ENCODE results near the gene POU3F1.

POU3F1 gene

GRCh38 chr1:38046333-38046883 is at the start of gene POU3F1:
POU3F1 (minus strand) TSS chr1:38046793; CDS start chr1:38046743, 50 bp downstream.
- Histone ChIP-seq H3K27me3 (ENCODE audit: control insufficient read depth, insufficient read depth, low read length) (peaks cover 73% of the 10 kb centered on the region), H3K36me3 (ENCODE audit: control insufficient read depth, insufficient read depth, low read length) (0 out of 2 replicates have a peak, but pooled peaks cover 8% of the 10 kb centered on the region), H3K9me3 (ENCODE audit: control insufficient read depth, insufficient read depth, low read length) (no peaks in the 10 kb centered on the region), H3K4me1 (ENCODE audit: control insufficient read depth, insufficient read depth, low read length) (peaks cover 6% of the 10 kb centered on the region; the same call in 1 of the 2 replicates), H3K27ac (ENCODE audit: low read depth, low read length) (no peak within 1 kb of the TSS), H3K9ac (ENCODE audit: low read depth, low read length) (no peak within 1 kb of the TSS), H3K4me3 (ENCODE audit: low read depth, low read length) (peak within 1 kb of the TSS; percentile 72)

- no peaks in the 10 kb centered on the region for H3K27me3 ChIP-seq (ENCODE audit: control insufficient read depth, insufficient read depth, low read length)
- no peaks in the 10 kb centered on the region for H3K9me3 ChIP-seq (ENCODE audit: control insufficient read depth, insufficient read depth, low read length)
- no peak overlapping the region for H3K27ac ChIP-seq (ENCODE audit: low read depth, low read length)
- H3K4me1 ChIP-seq (ENCODE audit: control insufficient read depth, insufficient read depth, low read length): peaks cover 19% of the 10 kb centered on the region
- H3K9ac ChIP-seq (ENCODE audit: low read depth, low read length): no peak overlapping the region
- H3K36me3 ChIP-seq (ENCODE audit: control insufficient read depth, insufficient read depth, low read length): no peaks in the 10 kb centered on the region
- no peak overlapping the region for H3K4me3 ChIP-seq (ENCODE audit: low read depth, low read length)
Observed at GRCh38 chr1:38095454-38095931, 48.9 kb upstream of the POU3F1 start.

GRCh38 chr1:38094711-38095290 is 48.2 kb upstream of the POU3F1 start:
- Histone ChIP-seq H3K9me3 (ENCODE audit: control insufficient read depth, insufficient read depth, low read length) (no peaks in the 10 kb centered on the region), H3K4me1 (ENCODE audit: control insufficient read depth, insufficient read depth, low read length) (peaks cover 19% of the 10 kb centered on the region), H3K27me3 (ENCODE audit: control insufficient read depth, insufficient read depth, low read length) (no peaks in the 10 kb centered on the region), H3K4me3 (ENCODE audit: low read depth, low read length) (no peak overlapping the region), H3K9ac (ENCODE audit: low read depth, low read length) (no peak overlapping the region), H3K36me3 (ENCODE audit: control insufficient read depth, insufficient read depth, low read length) (no peaks in the 10 kb centered on the region), H3K27ac (ENCODE audit: low read depth, low read length) (no peak overlapping the region)

- Histone ChIP-seq H3K27me3 (ENCODE audit: control insufficient read depth, insufficient read depth, low read length) (no peaks in the 10 kb centered on the region), H3K9ac (ENCODE audit: low read depth, low read length) (no peak overlapping the region), H3K4me1 (ENCODE audit: control insufficient read depth, insufficient read depth, low read length) (peaks cover 19% of the 10 kb centered on the region), H3K4me3 (ENCODE audit: low read depth, low read length) (no peak overlapping the region), H3K9me3 (ENCODE audit: control insufficient read depth, insufficient read depth, low read length) (no peaks in the 10 kb centered on the region), H3K36me3 (ENCODE audit: control insufficient read depth, insufficient read depth, low read length) (no peaks in the 10 kb centered on the region), H3K27ac (ENCODE audit: low read depth, low read length) (no peak overlapping the region)
Observed at GRCh38 chr1:38093569-38094520, 47.3 kb upstream of the POU3F1 start.

- peak overlapping the region; percentile 15 for H3K27ac ChIP-seq (ENCODE audit: low read depth, low read length)
- H3K4me1 ChIP-seq (ENCODE audit: control insufficient read depth, insufficient read depth, low read length): peaks cover 20% of the 10 kb centered on the region
- H3K36me3 ChIP-seq (ENCODE audit: control insufficient read depth, insufficient read depth, low read length): no peaks in the 10 kb centered on the region
- H3K27me3 ChIP-seq (ENCODE audit: control insufficient read depth, insufficient read depth, low read length): no peaks in the 10 kb centered on the region
- no peak overlapping the region for H3K4me3 ChIP-seq (ENCODE audit: low read depth, low read length)
- no peak overlapping the region for H3K9ac ChIP-seq (ENCODE audit: low read depth, low read length)
- H3K9me3 ChIP-seq (ENCODE audit: control insufficient read depth, insufficient read depth, low read length): no peaks in the 10 kb centered on the region
Observed at GRCh38 chr1:38092256-38092655, 45.7 kb upstream of the POU3F1 start.

- Histone ChIP-seq H3K36me3 (ENCODE audit: control insufficient read depth, insufficient read depth, low read length) (no peaks in the 10 kb centered on the region), H3K4me1 (ENCODE audit: control insufficient read depth, insufficient read depth, low read length) (peaks cover 20% of the 10 kb centered on the region), H3K27ac (ENCODE audit: low read depth, low read length) (no peak overlapping the region), H3K4me3 (ENCODE audit: low read depth, low read length) (no peak overlapping the region), H3K9me3 (ENCODE audit: control insufficient read depth, insufficient read depth, low read length) (no peaks in the 10 kb centered on the region), H3K9ac (ENCODE audit: low read depth, low read length) (no peak overlapping the region), H3K27me3 (ENCODE audit: control insufficient read depth, insufficient read depth, low read length) (no peaks in the 10 kb centered on the region)
Observed at GRCh38 chr1:38090796-38091195, 44.2 kb upstream of the POU3F1 start.

- H3K4me1 ChIP-seq (ENCODE audit: control insufficient read depth, insufficient read depth, low read length): peaks cover 20% of the 10 kb centered on the region
- H3K27me3 ChIP-seq (ENCODE audit: control insufficient read depth, insufficient read depth, low read length): no peaks in the 10 kb centered on the region
- H3K27ac ChIP-seq (ENCODE audit: low read depth, low read length): no peak overlapping the region
- H3K9me3 ChIP-seq (ENCODE audit: control insufficient read depth, insufficient read depth, low read length): no peaks in the 10 kb centered on the region
- H3K36me3 ChIP-seq (ENCODE audit: control insufficient read depth, insufficient read depth, low read length): no peaks in the 10 kb centered on the region
- no peak overlapping the region for H3K4me3 ChIP-seq (ENCODE audit: low read depth, low read length)
- no peak overlapping the region for H3K9ac ChIP-seq (ENCODE audit: low read depth, low read length)
Observed at GRCh38 chr1:38089712-38090360, 43.2 kb upstream of the POU3F1 start.

- Histone ChIP-seq H3K27me3 (ENCODE audit: control insufficient read depth, insufficient read depth, low read length) (no peaks in the 10 kb centered on the region), H3K9me3 (ENCODE audit: control insufficient read depth, insufficient read depth, low read length) (no peaks in the 10 kb centered on the region), H3K4me3 (ENCODE audit: low read depth, low read length) (no peak overlapping the region), H3K9ac (ENCODE audit: low read depth, low read length) (no peak overlapping the region), H3K4me1 (ENCODE audit: control insufficient read depth, insufficient read depth, low read length) (peaks cover 19% of the 10 kb centered on the region), H3K27ac (ENCODE audit: low read depth, low read length) (no peak overlapping the region), H3K36me3 (ENCODE audit: control insufficient read depth, insufficient read depth, low read length) (no peaks in the 10 kb centered on the region)
Observed at GRCh38 chr1:38088791-38089190, 42.2 kb upstream of the POU3F1 start.

GRCh38 chr1:38088366-38088765 is 41.8 kb upstream of the POU3F1 start:
- Histone ChIP-seq H3K9ac (ENCODE audit: low read depth, low read length) (no peak overlapping the region), H3K4me1 (ENCODE audit: control insufficient read depth, insufficient read depth, low read length) (peaks cover 23% of the 10 kb centered on the region), H3K27ac (ENCODE audit: low read depth, low read length) (no peak overlapping the region), H3K27me3 (ENCODE audit: control insufficient read depth, insufficient read depth, low read length) (no peaks in the 10 kb centered on the region), H3K9me3 (ENCODE audit: control insufficient read depth, insufficient read depth, low read length) (no peaks in the 10 kb centered on the region), H3K4me3 (ENCODE audit: low read depth, low read length) (no peak overlapping the region), H3K36me3 (ENCODE audit: control insufficient read depth, insufficient read depth, low read length) (no peaks in the 10 kb centered on the region)

GRCh38 chr1:38087676-38088075 is 41.1 kb upstream of the POU3F1 start:
- H3K4me1 ChIP-seq (ENCODE audit: control insufficient read depth, insufficient read depth, low read length): peaks cover 30% of the 10 kb centered on the region
- no peaks in the 10 kb centered on the region for H3K36me3 ChIP-seq (ENCODE audit: control insufficient read depth, insufficient read depth, low read length)
- no peaks in the 10 kb centered on the region for H3K9me3 ChIP-seq (ENCODE audit: control insufficient read depth, insufficient read depth, low read length)
- no peak overlapping the region for H3K27ac ChIP-seq (ENCODE audit: low read depth, low read length)
- no peak overlapping the region for H3K4me3 ChIP-seq (ENCODE audit: low read depth, low read length)
- no peak overlapping the region for H3K9ac ChIP-seq (ENCODE audit: low read depth, low read length)
- H3K27me3 ChIP-seq (ENCODE audit: control insufficient read depth, insufficient read depth, low read length): no peaks in the 10 kb centered on the region

All from HUES48 (cell line).